ENCODE results near the gene ACTRT2.

Gene ACTRT2

DNA sequence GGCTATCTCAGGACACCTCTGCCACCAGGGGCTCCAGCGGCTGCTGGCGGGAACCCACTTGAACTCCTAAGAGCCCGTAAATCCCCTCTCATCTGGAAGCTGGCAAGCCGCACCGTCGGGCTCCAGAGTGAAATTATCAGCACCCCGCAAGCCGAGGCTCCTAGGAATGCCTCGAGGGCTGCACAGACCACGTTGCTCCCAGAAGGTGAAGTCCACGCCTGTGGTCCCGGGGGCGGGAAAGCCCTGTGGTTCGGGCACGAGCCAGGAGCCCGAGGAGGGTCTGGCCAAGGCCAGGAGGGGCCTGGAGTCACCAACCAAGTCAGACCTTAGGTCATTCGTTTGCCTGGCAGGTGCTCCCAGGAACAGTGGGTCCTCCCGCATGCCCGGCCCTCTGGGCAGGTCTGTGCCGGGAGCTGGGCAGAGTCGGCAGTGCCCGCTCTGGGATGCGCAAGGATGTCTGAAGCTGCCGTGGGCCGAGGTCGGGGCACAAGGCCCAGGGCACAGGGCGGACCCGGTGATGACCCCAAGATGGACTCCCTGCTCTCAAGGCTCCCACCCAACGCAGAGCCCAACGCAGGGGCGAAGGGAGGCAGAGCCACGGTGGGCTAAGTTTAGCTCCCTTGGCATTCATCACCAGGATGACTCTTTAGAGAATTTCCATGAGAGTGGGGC, 8.9 kb downstream of the ACTRT2 start:
- in situ Hi-C loops (cut with MboI; ENCODE audit: low sequenced_read_pairs), result no loop called here

DNA sequence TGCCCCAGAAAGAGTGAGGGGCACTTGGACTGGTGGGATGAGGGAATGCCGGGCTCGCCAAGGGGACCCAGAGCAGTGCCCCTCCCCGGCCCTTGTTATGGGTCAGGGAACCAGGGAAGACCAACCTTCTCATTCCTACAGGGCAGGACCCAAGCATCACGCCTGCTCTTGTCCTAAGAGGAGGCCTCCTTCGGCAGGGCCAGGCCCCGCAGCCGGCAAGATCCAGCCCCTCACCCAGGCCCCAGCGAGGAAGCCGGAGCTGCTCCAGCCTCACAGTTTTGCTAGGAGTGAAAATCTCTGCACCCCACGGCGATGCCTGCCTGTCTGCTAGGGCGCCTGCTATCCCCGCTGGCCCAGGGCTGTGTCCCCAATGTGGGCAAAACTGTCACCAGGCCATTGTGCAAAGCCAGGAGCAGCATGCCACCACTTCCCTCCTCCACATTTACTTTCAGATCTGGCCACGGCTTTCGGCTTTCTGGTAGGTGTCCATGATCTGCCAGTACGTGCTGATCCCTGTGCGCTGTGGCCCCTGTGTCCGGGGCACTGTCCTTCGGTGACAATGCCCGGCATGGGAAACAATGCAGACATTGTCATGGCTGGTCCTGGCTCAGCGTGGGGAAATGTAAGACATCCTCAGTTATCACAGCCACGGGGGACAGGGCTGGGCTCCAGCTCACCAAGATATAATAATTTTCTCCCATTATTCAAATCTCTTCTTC, 9.6 kb downstream of the ACTRT2 start:
- in situ Hi-C loops (cut with MboI; ENCODE audit: low sequenced_read_pairs), result no loop called here

DNA sequence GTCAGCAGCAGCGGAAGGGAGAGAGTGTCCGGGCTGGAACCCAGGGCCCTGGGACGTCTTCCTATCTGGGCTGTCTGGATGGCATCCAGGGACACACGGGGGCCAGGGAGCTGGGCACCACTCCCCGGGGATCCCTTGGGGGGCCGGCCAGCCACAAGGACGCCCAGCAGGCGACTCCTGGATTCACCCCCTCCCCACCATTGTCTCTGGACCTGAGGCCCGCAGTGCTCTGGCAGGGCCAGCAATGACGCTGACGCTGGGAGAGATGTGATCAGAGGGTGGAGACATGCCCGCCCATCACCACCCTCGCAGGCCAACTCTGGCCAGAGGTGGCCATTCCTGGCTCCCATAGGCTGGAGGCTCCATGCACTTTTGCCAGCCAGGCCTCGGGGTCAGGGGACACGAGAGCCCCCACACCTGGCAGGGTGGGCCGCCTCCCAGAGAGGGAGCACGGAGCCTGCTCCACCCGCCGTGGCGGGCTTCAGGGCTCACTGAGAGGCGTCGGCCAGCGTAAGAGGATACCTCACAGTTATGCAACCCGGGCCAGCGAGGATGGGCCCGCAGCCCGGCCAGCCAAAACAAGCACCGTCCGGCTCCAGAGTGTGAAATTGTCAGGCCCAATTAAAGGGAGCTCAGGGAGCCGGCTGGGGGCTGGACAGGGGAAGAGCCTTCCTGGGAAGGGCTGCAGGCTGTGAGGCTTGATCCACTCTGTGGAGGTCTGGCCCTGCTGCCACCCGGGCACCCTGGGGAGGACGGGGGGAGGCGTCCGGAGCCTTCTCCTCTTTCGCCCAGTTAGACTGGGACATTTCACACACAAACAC, 10.3 kb downstream of the ACTRT2 start:
- in situ Hi-C loops (cut with MboI; ENCODE audit: low sequenced_read_pairs), result no loop called here

DNA sequence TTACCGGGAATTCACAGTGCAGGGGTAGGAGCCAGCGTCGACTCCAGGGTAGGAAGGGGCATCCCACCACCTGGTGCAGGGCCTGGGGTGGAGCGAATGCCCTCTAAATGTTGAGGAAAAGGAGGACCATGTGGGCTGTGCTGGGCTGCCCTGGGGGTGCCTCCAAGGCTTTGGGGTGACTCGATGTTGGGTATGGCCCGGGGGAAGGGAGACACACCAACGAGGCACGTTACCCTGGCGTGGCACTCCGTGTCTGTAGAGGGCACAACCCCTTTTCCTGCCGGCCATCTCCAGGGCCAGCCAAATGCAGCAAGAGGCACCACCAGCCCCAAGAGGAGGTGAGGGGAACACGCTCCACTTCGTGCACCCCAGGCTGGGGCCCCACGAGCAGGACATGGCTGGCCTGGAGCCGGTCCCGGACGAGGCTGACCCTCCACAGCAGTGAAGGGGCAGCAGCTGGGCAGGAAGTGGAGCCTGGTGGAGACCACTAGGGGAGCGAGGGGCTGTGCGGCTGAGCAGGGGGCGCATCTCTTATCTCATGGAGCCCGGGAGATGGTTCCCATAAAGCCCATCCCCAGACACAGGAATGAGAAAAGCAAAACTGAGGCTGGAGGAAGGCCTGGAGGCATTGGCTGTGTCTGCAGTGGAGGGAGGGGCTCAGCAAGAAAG, 11.2 kb downstream of the ACTRT2 start:
- in situ Hi-C loops (cut with MboI; ENCODE audit: low sequenced_read_pairs), result no loop called here

DNA sequence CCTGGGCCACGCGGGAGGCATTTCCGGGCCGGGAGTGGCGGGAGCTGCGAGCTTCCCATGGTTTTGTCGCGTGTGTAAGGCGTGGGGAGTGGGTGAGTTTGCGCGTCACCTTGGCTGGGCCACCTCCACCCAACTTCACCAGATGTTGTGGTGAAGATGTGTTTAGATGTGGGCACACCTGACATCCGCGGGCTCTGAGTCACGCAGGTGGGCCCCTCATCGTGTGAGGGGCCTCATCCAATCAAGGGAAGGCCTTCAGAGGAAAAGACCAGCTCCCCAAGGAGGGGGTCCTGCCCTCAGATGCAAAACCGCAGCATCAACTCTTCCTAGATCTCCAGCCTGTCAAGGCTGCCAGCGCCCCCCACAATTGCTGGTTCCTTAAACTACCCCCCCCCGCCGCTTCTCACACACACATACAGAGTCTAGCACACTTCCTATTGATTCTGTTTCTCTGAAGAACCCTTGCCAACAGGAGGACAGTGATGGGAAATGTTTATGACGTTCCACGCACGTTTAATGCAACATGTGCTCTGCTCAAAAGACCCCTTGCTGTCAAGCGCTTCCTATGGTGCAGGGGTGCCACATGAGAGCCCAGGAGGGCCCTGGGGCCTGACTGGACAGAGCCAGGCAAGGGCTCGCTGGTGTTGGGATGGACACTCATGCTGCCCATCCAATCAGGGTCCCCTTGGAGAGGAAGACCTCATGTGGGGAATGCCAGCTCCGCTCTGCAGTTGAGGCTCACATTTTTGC, 11.9 kb downstream of the ACTRT2 start:
- in situ Hi-C loops (cut with MboI; ENCODE audit: low sequenced_read_pairs), result no loop called here

DNA sequence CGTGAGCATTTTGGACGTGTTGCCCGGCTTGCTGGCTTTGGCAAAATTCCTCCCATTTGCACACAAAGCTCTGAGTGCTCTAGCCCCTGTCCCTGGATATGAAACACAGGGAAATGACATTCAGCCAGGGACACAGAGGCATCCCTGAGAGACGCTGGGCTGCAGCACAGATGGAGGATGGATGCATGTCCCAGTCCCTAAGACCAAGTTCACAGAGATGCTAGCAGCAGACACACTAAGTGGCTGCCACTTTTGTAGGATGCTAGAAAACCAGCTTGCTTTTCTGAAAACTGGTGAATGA, 12.5 kb downstream of the ACTRT2 start:
- in situ Hi-C loops (cut with MboI; ENCODE audit: low sequenced_read_pairs), result no loop called here

DNA sequence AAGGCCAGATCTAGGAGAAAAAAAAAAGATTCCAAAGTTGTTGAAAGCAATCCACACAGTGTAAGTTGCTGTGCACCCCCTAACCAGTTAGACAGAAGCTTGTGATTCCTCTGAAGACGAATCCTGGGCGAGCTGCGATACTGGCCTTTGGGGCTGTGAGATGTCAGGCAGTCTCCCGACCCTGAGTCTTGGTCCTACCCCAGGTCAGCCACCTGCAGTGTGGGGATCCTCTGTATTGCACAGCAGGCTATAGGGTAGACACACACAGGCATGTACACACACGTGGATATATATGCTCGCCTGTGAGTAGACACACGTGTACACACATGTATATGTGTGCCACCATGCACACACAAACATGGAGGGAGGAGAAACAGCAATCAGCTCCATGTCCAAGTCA, 12.9 kb downstream of the ACTRT2 start:
- in situ Hi-C loops (cut with MboI; ENCODE audit: low sequenced_read_pairs), result no loop called here

DNA sequence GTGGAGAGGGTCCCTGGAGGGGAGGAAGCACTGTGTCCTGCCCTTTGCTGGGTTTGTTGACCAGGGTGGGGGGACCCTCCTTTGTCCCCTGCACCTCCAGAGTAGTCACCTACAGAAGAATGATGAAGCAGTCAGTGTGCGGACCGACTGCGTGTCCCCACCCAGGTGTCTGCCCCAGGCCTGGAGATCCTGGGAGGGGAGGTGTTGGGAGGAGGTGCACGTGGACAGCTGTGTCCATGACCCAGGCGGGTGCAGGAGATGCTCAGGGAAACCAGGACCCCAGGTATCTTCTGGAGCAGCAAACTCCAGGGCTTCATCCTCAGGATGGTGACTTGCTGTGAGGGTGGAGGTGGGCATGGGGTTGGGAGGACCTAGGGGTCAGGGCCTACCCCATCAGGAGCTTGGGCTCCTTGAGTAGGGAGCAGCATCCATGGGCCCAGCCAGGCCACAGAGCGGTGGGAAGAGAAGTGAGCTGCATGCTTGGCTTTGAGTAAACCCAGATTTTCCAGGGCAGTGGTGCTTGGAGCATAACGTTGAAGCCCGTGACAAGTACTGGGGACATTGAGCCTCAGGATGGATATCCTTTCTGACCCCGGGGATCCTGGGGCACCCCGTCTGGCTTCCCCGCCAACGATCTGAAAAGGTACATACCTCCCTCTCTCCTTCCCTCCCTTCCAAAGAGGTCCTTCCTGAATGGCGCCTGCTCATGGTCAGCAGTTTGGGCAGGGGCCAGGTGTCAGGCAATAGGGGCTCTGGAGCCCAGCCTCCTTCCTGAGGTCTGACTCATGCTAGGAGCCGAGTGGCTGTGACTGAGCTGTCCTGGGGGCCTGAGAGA, 13.7 kb downstream of the ACTRT2 start:
- in situ Hi-C loops (cut with MboI; ENCODE audit: low sequenced_read_pairs), result no loop called here

DNA sequence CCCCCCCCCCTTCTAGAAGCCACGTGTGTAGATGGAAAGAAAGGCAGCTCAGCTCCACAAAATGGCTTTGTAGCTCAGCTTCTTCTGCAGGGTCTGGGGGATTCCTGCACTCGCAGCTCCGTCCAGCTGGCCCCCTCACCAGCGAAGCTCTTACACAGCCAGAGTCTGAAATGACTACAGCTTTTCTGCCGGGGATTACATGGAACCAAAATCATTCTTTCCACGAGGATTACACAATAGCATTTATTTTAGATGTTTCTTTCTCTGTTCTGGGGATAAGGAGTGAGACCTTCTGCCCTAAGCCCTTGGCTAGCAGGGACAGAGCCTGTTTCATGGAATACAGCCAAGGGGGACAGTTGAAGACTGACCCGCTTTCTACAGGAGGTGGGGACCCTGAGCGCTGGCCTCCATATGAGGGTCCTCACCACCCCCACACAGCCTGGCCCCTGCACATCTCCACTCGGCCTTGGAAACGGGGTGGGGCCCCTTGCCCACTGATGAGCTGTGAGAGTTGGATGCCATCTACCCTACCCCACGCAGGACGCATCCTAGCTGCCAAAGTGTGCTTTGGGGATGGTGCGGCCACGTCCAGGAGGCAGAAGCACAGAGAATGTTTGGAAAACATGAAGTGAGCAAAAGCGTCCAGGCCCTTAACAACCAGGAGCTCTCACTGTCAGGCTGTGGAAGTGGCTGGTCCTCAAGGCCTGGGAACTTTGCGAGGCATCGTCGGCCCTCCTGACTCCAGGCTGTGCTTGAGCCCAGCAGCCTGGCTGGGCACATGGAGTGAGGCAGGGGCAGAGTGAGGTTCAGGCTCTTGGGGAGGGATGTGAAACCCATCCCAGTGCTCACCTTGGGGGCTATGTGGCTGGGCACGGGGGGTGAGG, 14.5 kb downstream of the ACTRT2 start:
- in situ Hi-C loops (cut with MboI; ENCODE audit: low sequenced_read_pairs), result no loop called here

DNA sequence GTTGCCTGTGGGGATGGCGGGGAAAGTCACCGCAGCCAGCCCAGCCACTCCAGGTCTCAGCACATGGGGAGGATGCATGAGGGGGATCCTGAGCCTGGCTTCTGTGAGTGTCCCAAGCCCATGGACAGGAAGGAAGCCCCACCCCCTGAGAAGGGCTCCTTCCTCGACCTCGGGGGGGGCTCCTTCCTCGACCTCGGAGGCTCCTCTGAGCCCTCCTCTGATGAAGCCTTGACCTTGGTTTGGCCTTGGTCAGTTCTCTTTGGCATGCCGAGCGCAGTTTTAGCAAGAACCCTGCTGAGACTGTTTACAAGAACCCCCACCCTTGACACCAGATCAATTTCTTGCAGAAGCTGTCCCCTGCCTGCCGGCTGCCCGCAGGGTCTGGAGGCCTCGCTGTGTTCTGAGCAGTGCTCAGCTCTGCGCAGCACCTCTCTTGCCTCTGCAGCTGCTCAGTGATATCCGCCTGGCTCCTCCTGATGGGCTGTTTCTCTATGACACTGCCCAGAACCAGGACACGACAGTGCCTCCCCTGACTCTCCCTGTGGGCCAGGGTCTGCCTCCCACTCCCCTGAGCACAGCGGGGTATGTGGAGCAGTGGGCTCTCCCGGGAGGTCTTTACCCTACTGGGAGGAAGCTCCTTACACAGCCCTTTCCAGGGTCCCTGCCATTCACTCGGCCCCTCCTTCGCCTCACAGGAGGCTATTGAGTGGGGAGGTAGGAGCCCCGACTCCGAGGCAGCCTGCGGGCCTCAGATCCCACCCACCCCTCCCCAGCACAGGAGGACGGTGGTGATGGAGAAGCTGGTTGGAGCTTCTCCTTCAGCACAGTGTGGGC, 15.4 kb downstream of the ACTRT2 start:
- in situ Hi-C loops (cut with MboI; ENCODE audit: low sequenced_read_pairs), result no loop called here

DNA sequence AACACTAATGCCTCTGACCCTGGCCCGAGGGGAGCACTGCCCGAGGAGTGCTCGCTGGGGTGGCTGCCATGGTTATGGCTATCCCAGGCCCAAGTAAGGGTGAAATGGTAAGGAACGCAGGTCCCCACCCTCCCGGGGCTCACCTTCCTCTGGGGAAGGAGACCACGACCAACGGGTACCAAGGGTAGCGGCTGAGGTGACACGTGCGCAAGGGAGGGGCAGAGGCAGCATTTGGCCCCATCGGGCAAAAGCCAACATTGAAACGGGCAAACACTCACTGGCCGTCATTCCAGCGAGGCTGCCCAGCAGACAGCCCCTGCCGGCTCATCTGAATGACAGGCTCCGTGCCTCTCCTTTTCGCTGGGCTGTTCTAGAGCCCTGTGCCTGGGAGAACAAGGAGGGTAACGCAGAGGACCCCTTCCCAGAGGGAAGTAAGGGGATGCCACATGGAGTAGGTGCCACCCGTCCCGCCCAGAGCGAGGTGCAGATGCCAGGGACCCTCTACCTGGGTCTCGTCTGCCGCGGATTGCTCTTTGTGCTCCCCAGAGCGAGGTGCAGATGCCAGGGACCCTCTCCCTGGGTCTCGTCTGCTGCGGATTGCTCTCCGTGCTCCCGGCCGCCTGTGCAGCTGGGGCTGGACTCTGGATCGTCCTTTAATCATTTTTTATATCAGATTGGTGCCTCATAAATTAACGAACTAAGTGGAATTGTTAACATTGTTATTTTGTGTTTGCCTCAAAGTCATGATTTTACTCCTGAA, 16.2 kb downstream of the ACTRT2 start:
- in situ Hi-C loops (cut with MboI; ENCODE audit: low sequenced_read_pairs), result no loop called here

DNA sequence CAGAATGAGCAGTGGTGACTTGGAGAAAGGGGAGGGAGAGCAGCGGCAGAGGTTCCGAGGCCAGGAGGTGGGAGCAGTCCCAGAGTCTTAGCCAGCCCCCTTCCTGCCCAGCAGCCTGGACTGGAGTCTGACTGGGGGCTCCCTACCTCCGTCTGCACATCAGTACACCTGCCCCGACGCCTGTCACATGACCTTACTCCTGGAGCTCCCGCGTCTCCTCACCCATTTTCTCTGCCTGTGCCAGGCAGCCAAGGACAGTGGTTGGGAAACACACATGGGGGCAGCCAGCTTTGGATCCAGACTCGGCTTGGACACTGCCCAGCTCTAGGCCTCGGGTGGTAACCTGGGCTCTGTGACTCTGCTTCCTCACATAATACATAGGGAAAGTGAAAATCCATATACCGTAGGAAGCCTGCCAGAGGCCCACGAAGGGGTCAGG, 16.9 kb downstream of the ACTRT2 start:
- in situ Hi-C loops (cut with MboI; ENCODE audit: low sequenced_read_pairs), result no loop called here

DNA sequence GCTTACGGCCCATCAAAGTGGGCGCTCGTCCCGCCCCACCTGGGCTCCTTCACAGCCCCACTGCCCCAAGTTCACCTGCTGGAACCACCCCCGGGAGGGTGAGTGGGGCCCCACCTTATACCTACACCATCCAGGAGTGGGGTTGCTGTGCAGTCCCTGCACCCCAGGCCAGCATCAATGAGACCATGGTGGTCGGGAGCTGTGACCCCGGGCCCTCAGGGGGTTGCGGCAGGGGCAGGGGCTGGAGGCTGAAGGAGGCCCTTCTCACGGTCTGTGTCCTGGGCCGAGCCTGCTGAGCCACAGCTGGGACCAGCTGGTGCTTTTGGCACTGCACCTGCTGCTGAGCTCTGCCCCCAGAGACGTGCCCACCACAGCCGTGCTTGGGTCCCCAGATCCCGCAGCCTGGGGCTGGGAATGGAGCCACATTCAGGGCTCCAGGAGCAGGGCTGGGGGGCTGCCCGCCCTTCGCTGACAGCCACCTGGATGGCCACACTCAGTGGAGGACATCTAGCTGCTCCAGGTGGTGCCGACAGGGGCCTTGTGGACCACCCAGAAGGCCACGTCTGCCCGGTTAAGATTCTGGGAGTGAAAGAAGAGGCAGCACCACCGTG, 17.4 kb downstream of the ACTRT2 start:
- in situ Hi-C loops (cut with MboI; ENCODE audit: low sequenced_read_pairs), result no loop called here

DNA sequence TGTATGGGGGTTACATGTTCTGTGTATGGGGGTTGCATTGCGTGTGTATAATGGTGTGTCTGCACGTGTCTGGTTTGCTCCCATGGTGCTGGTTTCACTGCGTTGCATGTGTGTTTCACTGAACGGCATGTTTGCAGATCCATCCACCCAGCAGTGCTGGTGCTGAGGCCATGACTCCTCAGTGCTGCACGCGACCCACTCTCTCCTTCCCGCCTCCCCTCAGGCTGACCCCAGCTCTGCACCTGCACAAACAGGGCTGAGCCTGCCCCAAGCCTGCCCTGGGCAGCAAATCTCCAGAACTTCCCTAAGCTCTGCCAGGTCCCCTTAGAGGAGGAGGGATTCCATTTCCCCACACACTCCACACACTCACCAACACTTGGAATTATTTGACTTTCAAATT, 18.7 kb downstream of the ACTRT2 start:
- in situ Hi-C loops (cut with MboI; ENCODE audit: low sequenced_read_pairs), result no loop called here

DNA sequence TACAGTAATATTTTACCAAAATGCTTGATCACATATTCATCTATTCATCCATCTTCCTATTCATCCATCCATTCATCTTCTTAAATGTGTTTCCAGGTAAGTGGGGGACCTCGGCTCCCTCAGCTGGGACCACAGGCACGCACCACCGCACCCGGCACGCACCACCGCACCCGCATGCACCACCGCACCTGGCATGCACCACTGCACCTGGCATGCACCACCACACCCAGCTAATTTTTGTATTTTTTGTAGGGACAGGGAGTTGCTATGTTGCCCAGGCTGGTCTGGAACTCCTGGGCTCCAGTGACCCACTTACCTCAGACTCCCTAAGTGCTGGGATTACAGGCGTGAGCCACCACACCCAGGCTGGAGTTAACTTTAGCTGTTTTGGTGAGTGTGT, 21.2 kb downstream of the ACTRT2 start:
- in situ Hi-C loops (cut with MboI; ENCODE audit: low sequenced_read_pairs), result no loop called here

DNA sequence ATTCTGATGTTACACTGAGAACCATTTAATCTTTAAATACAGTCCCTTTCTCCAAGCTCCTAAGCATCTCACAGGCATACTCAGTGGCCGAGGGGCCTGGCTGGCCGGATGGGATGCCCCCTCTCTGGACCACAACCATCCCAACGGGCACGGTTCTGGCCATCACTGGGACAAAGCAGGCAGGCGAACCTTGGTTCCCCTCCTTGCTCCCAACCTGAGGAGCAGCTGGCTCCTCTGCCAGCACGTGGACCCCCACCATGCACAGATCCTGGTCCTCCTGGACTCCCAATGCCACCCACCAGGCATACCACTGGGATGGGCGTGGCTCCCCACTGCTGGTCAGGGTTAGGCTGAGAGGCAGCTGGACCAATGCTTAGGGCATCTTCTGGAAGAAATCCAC, 27.9 kb downstream of the ACTRT2 start:
- in situ Hi-C loops (cut with MboI; ENCODE audit: low sequenced_read_pairs), result no loop called here

DNA sequence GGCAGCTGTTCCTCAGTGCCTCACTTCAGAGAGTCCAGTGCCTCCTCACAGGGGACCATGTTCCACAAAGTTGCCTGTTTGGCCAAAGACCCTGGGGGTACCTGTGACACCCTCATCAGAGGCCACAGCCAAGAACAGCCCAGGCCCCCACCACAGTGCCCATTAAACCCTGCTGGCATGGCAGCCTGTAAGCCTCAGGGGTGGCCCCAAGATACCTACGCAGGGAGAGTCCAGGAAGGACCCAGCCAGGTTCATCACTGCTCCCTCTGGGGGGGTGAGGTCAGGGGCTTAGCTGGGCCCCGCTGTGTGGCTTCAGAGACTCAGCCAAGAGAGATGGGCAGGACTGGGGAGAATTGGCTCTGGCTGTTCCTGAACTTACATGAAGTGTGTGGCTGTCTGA, 28.6 kb downstream of the ACTRT2 start:
- in situ Hi-C loops (cut with MboI; ENCODE audit: low sequenced_read_pairs), result no loop called here
